HG02840 (cell line): ENCODE measurements around the gene ZNF599.
"Not testable (repeated sequence)": the region's sequence is repeated elsewhere in the genome, so short reads cannot be mapped to it uniquely, and the experiment has no call there.

Experiments used
- ATAC-seq: cut with Tn5 transposase; IDR thresholded peaks from one replicate; pipeline ENCODE4 v1.9.1; 2021; ENCODE audit warnings: mild to moderate bottlenecking, moderate library complexity, moderate number of reproducible peaks; ENCODE audit not compliant: unreplicated experiment, low FRiP score

The ZNF599 gene

GRCh38 chr19:34772697-34773554 is at the start of gene ZNF599:
TSS of gene ZNF599 (minus strand) at chr19:34773215. CDS start at chr19:34772841, 374 bp downstream.
- peak; percentile 96 for ATAC-seq

GRCh38 chr19:34818270-34818669 is 45.3 kb upstream of the ZNF599 start:
- ATAC-seq, result no peak

- no peak for ATAC-seq
Measured at GRCh38 chr19:34816708-34817107, 43.7 kb upstream of the ZNF599 start.

- ATAC-seq, result no peak
Measured at GRCh38 chr19:34808566-34808965, 35.6 kb upstream of the ZNF599 start.

- no peak for ATAC-seq
Measured at GRCh38 chr19:34806976-34807860, 34.2 kb upstream of the ZNF599 start.

GRCh38 chr19:34804115-34804514 is 31.1 kb upstream of the ZNF599 start:
- no peak for ATAC-seq

- not testable (repeated sequence) for ATAC-seq
Measured at GRCh38 chr19:34796953-34797352, 23.9 kb upstream of the ZNF599 start.

GRCh38 chr19:34794066-34794960 is 21.3 kb upstream of the ZNF599 start:
- ATAC-seq, result no peak

- ATAC-seq, result no peak
Measured at GRCh38 chr19:34793565-34793964, 20.6 kb upstream of the ZNF599 start.

- ATAC-seq, result no peak
Measured at GRCh38 chr19:34788074-34788473, 15.1 kb upstream of the ZNF599 start.

GRCh38 chr19:34787059-34787824 is 14.2 kb upstream of the ZNF599 start:
- no peak for ATAC-seq

GRCh38 chr19:34786236-34786635 is 13.2 kb upstream of the ZNF599 start:
- ATAC-seq, result no peak

- ATAC-seq, result no peak
Measured at GRCh38 chr19:34779652-34780051, 6.6 kb upstream of the ZNF599 start.

- ATAC-seq, result no peak
Measured at GRCh38 chr19:34778342-34778741, 5.3 kb upstream of the ZNF599 start.

GRCh38 chr19:34774857-34775256 is 1.8 kb upstream of the ZNF599 start:
- ATAC-seq, result no peak

GRCh38 chr19:34773555-34773864 is 495 bp upstream of the ZNF599 start:
- no peak for ATAC-seq

GRCh38 chr19:34767951-34768350 is 5.1 kb downstream of the ZNF599 start:
- no peak for ATAC-seq

GRCh38 chr19:34766386-34766785 is 6.6 kb downstream of the ZNF599 start:
- ATAC-seq, result no peak

- ATAC-seq, result no peak
Measured at GRCh38 chr19:34759218-34759917, 13.6 kb downstream of the ZNF599 start.
